TTC549 (cell line): Measurements from ENCODE around the gene ANKRD2.
"Not testable (repeated sequence)": the region's sequence is repeated elsewhere in the genome, so short reads cannot be mapped to it uniquely, and the experiment has no call there.

Experiments
- FAIRE-seq: peaks from 2 replicates; lab custom pipeline; 2012; peaks lifted over from hg19 to GRCh38; lab: Jason Lieb, UNC

The ANKRD2 gene, protein sequence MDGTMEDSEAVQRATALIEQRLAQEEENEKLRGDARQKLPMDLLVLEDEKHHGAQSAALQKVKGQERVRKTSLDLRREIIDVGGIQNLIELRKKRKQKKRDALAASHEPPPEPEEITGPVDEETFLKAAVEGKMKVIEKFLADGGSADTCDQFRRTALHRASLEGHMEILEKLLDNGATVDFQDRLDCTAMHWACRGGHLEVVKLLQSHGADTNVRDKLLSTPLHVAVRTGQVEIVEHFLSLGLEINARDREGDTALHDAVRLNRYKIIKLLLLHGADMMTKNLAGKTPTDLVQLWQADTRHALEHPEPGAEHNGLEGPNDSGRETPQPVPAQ

DNA sequence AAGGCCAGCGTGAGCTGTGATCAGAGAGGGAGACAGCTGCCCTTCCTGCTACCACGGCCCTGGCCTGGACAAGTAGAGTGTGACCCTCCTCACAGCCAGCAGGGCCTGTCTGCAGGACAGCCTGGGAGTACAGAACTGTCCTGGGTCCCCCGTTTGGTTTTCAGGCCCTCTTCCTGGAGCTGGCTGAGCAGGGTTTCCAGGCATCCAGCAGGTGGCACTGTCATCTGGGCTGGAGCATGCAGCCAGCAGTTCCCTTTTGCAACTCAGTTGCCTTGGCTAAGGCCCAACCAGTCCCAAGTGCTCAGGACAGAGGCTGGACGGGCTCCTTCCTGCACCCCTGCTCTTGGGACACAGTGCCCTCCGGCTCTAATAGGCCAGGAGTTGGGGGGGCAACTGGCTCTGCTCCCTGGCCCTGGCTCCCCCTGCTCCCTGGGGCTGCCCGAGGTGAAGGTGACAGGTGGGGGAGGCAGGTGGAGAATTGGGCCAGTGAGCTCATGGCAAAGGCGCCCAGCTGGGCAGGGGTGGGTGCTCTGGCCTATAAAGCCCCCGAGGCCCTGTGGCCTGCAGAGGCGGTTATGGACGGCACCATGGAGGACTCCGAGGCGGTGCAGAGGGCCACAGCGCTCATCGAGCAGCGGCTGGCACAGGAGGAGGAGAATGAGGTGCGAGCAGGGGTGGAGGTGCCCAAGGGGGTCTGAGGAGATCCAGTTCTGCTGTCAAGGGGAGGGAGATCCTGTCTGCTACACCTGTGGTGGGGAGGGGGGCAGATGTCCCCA lies at the start of gene ANKRD2:
Gene ANKRD2 (plus strand): TSS at position 566 of the 776 bp plus-strand sequence. CDS start 10 bp downstream, at position 576.
- FAIRE-seq = no peak

DNA sequence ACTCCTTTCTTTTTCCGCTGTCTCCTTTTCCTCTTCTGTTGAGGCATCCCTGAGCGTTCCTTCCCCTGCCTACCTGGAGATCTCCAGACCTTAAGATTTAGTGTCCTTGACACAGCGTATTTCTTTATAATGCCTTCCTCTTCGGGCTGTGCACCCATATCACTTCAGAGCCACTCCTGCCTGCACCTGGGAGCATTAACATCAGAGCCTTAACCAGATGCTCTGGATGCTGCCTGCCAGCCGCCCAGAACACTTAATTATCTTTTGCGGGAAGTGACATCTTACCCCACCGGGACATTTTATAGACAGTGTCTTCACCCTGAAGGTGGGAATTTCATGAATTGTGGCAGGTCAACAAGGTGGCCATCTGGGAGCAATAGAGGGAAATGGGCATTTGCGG lies 49.6 kb upstream of the ANKRD2 start:
- FAIRE-seq = no peak

DNA sequence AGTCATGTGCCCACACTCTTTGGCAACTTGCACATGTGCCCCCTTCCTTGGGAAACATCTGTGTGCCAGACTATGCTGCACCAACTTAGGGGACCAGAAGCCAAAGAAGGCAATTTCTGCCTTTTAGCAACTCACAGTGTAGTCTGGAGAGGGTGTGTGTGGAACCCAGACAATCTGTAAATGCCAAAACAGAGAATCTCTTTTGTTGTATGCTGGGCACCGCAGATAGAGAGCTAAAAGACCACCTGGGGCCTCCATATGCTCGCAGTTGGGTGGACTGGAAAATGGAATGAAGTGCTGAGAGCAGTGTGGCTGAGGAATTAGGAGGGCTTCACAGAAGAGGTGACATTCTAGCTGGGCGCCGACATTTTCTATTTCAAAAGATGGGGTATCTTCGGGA lies 47.5 kb upstream of the ANKRD2 start:
- FAIRE-seq = no peak

DNA sequence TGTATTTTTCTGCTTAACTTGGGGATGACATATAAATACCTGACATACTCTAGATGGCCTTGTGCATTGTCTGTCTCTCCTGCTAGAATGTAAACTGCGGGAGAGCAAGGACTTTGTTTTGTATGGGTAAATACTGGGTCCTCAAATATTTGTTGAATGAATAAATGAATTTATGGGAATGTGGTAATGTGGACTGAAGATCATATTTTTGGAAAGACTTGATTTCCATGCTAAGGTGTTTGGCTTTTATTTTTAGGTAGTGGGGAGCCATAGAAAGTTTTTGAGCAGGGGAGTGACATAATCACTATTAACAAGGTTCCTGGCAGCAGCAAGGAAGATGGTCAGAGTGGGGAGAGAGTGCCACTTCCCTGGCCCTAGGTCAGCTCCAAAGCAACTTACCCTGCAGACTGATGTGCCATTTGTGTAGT lies 46.9 kb upstream of the ANKRD2 start:
- no peak for FAIRE-seq

DNA sequence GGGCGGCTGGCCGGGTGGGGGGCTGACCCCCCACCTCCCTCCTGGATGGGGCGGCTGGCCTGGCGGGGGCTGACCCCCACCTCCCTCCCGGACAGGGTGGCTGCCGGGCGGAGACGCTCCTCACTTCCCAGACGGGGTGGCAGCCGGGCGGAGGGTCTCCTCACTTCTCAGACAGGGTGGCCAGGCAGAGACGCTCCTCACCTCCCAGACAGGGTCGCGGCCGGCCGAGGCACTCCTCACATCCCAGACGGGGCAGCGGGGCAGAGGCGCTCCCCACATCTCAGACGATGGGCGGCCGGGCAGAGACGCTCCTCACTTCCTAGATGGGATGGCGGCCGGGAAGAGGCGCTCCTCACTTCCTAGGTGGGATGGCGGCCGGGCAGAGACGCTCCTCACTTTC lies 43.7 kb upstream of the ANKRD2 start:
- not testable (repeated sequence) for FAIRE-seq

DNA sequence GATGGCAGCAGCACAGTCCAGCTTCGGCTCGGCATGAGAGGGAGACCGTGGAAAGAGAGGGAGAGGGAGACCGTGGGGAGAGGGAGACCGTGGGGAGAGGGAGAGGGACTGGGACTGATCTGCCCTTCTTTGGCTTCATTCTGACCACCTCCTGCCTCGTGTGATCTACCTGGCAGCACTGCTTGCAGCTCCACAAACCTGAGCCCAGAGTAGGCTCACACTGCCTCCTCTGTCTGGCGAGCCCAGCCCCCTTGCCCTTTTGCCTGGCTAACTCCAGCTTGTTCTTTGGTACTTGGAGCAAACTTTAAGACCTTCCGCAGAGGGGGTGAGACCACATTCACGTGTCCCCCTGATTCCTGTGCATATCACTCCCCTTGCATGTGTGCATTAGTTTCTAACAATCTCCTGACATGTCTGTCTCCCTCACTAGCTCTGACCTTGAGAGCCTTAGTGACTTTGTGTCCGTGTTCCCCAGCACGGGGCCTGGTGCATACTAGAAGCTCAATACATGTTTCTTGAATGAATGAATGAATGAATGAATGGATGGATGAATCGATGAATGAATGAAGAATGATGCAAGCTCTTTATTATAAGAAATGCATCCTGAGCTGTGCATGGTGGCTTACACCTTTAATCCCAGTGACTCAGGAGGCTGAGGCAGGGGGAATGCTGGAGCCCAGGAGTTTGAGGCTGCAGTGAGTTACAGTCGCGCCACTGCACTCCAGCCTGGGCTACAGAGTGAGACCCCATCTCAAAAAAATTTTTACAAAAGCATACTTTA lies 42.7 kb upstream of the ANKRD2 start:
- no peak for FAIRE-seq

DNA sequence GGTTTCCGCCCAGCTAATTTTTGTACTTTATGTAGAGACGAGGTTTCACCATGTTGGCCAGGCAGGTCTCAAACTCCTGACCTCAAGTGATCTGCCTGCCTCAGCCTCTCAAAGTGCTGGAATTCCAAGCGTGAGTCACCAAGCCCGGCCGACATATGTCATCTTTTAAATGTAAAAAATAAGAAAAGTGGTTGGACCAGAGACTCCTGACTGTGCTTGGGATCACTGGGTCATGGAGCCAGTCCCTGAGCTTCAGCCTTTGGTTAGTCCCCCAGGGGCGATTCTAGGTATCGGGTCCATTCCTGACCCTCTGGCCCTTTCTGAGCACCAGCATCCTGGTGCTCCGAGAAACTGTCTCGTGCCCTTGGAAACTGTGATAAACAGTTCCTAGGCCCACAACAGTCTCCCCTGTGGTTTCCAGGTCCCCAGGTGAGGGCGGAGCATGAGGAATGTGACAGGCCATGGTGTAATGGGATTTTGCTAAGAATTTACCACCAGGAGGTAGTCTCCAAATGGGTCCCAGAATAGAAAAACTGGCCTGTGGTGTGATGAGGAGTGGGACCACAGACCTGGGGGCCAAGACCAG lies 41.1 kb upstream of the ANKRD2 start:
- no peak for FAIRE-seq

DNA sequence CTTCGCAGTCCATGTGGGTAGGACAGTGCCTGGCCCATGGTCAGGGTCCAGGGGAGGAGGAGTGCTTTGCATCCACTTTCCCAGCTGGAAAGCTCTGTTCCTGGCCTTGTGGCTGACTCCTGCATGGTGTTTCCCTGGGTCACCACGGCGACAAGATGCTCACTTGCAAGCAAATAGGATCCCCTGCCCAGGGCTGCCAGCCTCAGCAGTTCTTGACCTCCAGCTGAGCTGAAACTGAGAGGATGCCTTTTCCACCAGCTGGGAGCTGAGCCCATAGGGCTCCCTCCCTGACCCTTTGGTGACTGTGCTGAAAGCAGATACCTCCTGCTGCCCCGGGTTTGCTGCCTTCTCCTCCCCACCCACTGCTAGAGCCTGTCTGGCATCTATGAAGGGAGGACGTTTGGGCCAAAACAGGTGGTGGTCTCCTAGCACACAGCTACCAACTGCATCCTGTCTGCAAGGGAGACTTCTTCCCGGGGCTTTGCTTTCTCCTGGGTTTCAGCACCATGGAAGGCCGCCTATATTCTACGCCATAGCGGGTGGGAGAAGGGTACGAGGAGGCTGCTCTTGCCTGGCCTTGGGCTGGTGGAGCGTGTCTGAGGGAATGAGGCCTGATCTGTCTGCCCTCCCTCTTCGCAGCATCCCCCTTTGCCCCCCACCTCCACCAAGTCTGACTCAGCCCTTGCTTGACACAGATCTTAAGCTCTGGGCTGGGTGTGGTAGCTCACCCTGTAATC lies 39.5 kb upstream of the ANKRD2 start:
- no peak for FAIRE-seq

DNA sequence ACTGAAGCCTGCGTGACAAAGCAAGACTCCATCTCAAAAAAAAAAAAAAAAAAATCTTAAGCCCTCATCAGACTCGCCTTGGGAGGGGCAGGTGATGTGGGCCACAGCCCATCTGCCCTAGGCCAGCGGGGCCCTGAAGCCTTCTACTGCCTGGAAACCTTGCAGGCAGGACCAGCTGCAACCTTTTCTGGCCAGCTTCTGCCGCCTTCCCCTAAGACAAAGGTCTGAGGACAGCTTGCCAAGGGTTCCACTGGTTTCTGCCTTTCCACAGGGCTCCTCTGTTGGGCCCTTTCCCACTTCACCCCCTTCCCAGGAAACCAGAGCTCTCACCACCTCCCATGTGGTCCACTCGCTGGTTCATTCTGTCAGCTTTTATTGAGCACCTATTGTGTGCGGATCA lies 38.7 kb upstream of the ANKRD2 start:
- no peak for FAIRE-seq

DNA sequence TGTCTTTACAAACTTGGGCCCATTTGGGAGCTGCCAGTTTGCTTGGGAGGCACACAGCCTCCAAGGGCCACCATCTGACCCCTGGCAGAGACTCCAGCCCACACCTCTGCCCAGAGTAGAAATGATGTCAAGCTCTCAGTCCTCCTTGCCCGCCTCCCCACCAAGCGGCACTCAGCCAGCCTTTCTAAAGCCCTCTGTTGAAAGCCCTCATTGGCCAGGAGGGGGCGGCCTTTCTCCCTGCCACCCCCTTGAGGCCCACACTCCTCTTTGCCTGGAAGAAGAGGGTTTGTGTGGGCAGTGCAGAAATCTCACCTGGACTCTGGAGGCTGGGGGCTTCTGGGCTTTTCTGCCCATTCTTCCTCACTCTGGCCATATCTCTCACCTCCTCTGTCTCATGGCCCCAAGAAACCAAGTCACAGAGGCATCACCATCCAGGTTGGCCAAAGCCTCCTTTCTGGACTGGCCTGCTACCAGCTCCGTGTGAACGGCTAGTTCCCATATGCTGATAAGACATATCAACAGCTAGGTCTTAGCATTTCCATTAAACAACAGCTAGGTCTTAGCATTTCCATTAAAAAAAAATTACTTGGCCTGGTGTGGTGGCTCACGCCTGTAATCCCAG lies 37.7 kb upstream of the ANKRD2 start:
- FAIRE-seq = no peak

DNA sequence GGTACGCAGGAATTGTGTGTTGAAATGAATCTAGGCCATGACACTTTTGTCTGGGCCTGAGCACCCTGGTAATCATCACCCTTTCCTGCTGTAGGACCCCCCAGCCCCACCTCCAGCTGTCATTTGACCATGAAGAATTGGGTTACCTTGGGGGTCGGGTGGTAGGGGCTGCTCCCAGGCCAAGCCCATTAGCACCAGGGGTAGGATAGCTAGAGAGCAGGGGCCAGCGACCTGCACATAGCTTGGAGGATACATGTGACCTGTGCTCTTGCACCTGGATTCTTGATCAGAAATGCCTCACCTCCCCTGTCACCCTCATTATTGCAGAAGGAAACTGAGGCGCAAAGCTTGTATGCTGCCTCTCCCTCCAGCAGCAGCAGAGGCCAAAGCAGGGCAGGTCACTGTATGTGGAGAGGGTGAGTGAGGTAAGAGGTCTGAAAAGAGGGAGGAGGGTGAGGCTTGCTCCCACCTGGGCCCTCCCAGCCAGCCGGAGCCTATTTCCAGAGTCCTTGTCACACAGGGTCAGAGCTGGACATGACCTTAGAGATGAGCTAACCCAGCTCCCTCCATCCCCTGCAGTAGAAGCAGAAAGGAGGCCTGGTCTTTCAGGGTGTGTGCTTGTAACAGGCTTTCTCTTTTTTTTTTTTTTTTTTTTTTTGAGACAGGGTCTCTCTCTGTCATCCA lies 35.3 kb upstream of the ANKRD2 start:
- no peak for FAIRE-seq

DNA sequence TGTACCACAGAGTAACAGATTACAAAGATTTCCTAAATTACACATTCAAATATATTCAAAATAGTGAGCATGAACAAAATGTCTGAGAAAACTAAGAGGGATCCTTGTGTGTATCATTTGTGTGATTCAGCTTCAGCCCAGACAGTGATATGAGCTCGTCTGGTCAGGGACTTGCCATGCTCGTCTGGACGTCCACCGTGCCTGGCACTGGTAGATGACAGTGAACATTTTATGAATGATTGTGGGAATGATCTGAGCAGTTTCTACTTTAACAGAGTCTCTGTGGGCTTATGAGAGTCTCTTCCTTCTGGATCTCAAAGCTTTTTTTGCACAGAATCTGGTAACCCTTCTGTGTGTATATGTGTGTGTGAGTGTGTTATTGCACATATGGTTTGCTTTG lies 34.2 kb upstream of the ANKRD2 start:
- FAIRE-seq = peak; percentile 46

DNA sequence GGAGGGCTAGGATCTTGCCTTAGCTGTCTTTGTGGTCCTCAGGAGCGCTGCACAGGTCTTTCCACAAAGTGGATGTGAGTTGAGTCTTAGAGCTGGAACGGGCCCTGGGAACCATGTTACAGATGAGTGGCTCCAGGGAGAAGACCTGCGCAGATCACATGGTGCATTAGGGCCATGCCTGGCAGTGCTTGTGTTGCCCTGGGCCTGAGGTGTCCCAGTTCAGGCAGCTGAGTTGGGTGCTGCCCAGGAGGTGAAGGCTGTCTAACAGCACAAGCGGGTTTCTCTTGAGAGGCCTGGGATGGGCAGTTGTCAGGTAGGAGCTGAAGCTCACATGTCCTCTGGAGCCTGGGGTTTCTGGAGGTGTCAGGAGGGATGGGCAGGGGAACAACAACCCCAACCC lies 33.7 kb upstream of the ANKRD2 start:
- FAIRE-seq = no peak

DNA sequence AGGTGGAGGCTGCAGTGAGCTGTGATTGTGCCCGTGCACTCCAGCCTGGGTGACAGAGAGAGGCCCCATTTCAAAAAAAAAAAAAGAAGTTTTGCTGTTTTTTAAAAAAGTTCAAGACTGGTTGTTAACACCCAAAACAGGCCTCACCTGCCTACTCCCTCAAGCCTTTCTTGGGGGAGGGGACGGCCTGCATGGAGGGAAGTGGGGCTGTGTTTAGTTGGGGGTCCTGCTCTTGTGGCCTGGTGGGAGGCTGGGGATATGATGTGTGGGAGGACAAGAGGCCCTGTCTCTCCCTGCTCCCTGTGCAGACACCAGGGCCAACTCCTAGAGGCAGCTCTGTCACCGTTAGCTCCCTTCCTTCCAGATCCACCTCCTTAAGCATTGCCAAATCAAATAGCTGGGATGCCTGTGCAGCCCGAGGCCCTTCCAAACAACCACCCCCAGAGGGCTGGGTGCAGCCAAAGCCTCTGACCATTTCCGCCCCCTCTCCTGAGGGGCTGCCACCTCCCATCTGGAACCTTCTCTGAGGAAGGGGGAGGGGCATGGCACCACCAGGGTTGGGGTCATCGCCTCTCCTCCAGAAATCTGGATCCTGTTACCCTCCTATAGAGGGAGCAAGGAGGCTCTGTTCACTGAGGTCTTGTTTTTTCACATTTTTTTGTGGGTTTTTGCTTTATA lies 32.9 kb upstream of the ANKRD2 start:
- no peak for FAIRE-seq

DNA sequence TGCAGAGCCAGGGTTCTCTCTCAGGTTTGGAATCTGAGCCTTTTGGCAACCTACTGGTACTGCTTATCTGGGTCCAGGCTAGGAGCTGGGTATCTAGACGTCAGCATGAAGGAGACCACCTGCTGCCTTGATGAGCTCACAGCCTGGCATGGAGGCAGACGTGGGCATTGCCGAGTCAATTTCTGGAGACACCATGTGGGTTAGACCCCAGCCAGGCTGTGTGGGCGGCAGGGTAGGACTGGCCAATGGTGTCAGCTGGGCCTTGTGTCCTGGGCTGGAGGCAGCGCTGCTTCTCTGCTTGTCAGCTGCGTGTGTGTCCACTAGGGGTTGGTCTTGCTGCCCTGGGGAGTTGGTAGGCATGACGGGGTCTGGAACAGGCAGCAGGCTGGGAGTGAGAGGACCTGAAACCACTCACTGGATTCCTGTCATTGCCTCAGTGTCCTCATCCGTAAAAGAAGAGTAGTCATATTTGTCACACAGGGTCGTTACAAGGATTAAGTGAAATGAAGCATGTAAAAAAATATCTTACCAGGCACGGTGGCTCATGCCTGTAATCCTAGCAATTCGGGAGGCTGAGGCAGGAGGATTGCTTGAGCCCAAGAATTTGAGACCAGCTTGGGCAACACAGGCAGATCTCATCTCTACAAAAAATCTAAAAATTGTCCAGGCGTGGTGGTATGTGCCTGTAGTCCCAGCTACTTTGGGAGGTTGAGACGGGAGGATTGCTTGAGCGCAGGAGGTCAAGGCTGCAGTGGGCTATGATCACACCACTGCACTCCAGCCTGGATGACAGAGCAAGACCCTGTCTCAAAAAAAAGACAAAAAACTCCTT lies 31.7 kb upstream of the ANKRD2 start:
- no peak for FAIRE-seq

DNA sequence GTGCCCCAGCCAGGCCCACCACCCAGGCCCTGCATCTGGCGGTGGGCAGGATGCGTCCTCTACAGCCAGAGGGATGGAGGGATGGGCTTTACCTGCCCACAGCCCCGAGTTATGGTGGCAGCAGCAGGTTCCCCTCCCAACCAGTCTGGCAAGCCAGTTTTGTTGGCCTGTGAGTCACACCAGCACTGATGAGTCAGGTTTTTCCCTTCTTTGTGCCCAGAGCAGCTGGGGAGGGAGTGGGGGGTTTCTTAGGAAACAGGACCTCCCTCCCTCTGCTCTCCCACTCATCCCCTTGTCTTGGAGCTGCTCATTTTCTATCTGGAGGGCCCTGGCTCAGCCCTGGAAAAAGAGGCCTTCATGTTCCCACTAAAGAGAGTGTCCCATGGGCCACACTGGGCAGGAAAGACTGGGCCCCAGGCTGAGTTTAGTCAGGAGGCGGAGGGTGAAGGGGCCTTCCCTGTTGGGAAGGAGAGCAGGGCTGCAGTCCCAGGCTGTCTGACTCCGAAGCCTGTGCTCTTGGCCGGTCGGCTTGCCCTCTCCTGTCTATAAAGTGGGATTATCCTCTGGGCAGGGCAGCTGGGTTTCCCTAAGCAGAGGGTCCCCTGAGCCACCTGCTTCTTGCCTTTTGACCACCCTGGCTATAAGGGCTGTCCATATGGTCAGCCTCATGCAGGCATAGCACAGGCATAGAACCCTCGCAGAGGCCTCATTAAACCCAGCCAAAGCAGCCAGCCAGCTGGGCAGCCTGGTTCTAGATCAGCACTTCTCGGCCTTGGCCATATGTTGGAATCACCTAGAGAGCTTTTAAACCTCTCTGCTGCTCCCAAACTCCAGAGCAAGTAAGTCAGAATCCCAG lies 30.2 kb upstream of the ANKRD2 start:
- FAIRE-seq = no peak

DNA sequence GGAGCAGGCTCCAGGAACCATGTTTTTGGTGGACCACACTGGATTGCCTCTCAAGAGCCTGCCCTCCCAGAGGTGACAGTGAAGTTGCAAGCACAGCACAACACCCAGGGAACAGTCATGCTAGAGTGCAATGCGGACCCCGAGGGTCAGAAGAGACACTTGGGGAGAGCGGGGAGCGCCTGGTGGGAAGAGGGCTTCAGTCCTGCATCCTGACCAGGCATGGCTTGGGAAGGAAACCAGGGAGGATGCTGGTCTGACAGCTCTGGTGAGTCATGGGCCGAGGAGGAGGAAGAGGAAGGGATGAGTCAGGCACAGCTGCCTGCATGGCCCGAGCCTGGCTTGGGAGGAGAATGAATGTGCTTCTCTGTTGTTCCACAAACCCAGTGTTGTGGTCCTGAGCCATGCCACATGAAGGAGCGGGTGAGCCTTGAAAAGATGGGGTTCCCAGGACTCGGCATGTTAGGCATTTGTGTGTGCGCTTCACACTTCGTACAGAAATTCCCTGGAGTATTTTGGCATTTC lies 29.5 kb upstream of the ANKRD2 start:
- FAIRE-seq = no peak
